OCI-LY1 (cell line): ENCODE data around the gene ADAM12.

Experiments
- H2AFZ ChIP-seq: fragments of 200-600 bp; sonication (generic), shearing (Covaris generic); 2 replicates; pipeline ENCODE4 v1.6.0; 2014; ENCODE audit warnings: antibody characterized with exemption, mild to moderate bottlenecking, low read length
- H3F3A ChIP-seq: fragments of 200-600 bp; sonication (generic), shearing (Covaris generic); 2 replicates; pipeline ENCODE4 v1.6.0; 2014; ENCODE audit warnings: mild to moderate bottlenecking, antibody characterized with exemption, low read length, moderate library complexity; ENCODE audit not compliant: insufficient read depth
- H3K27ac ChIP-seq: fragments of 200-600 bp; sonication (generic); 2 replicates; pipeline ENCODE4 v1.5.1; 2014; ENCODE audit warnings: low read length, mixed run types, mild to moderate bottlenecking, low read depth; ENCODE audit not compliant: poor library complexity, severe bottlenecking
- H3K27me3 ChIP-seq: fragments of 200-600 bp; sonication (generic); 2 replicates; pipeline ENCODE4 v1.6.0; 2014; ENCODE audit warnings: antibody characterized with exemption, mild to moderate bottlenecking, low read length, moderate library complexity; ENCODE audit not compliant: insufficient read depth
- H3K36me3 ChIP-seq: fragments of 200-600 bp; sonication (generic); 2 replicates; pipeline ENCODE4 v1.6.1; 2014; ENCODE audit warnings: mild to moderate bottlenecking, antibody characterized with exemption, low read length, moderate library complexity, mixed read lengths; ENCODE audit not compliant: insufficient read depth
- H3K4me1 ChIP-seq: fragments of 200-600 bp; sonication (generic); 2 replicates; pipeline ENCODE4 v1.5.1; 2014; ENCODE audit warnings: mild to moderate bottlenecking, low read length, moderate library complexity; ENCODE audit not compliant: insufficient read depth, severe bottlenecking
- H3K4me2 ChIP-seq: fragments of 200-600 bp; sonication (generic), shearing (Covaris generic); 2 replicates; pipeline ENCODE4 v1.6.1; 2014; ENCODE audit warnings: low read length
- H3K4me3 ChIP-seq: fragments of 200-600 bp; sonication (generic); 2 replicates; pipeline ENCODE4 v1.5.1; 2014; ENCODE audit warnings: low read length, low read depth, mild to moderate bottlenecking, mixed read lengths; ENCODE audit not compliant: poor library complexity, severe bottlenecking
- H3K79me2 ChIP-seq: fragments of 200-600 bp; shearing (Covaris generic); 2 replicates; pipeline ENCODE4 v1.6.1; 2016; ENCODE audit warnings: mixed run types, low read length, mixed read lengths; ENCODE audit not compliant: insufficient read depth
- H3K9ac ChIP-seq: fragments of 200-600 bp; sonication (generic), shearing (Covaris generic); 2 replicates; pipeline ENCODE4 v1.6.1; 2014; ENCODE audit warnings: mild to moderate bottlenecking, low read length, mixed read lengths
- H3K9me2 ChIP-seq: fragments of 200-600 bp; sonication (generic), shearing (Covaris generic); 2 replicates; pipeline ENCODE4 v1.6.1; 2014; ENCODE audit warnings: low read depth, mild to moderate bottlenecking, low read length, mixed read lengths
- H3K9me3 ChIP-seq: fragments of 200-600 bp; shearing (Covaris generic); 2 replicates; pipeline ENCODE4 v1.6.1; 2014; ENCODE audit warnings: low read length, mixed read lengths
- H4K20me1 ChIP-seq: fragments of 200-600 bp; sonication (generic), shearing (Covaris generic); 2 replicates; pipeline ENCODE4 v1.6.0; 2016; ENCODE audit warnings: mild to moderate bottlenecking, low read length; ENCODE audit not compliant: insufficient read depth
- EZH2 ChIP-seq: fragments of 200-600 bp; sonication (generic), shearing (Covaris generic); IDR thresholded peaks from 2 replicates; pipeline ENCODE4 v1.8.0; 2017; ENCODE audit warnings: borderline replicate concordance, mixed run types, mild to moderate bottlenecking, antibody characterized with exemption, low read length, moderate library complexity, mixed read lengths
- TF ChIP-seq, protein P1 (sequence below): fragments of 200-600 bp; sonication (generic), shearing (Covaris generic); IDR thresholded peaks from 2 replicates; pipeline ENCODE4 v1.5.1; 2017; ENCODE audit warnings: mild to moderate bottlenecking, antibody characterized with exemption, low read length, moderate library complexity, mixed read lengths

ADAM12 gene

DNA sequence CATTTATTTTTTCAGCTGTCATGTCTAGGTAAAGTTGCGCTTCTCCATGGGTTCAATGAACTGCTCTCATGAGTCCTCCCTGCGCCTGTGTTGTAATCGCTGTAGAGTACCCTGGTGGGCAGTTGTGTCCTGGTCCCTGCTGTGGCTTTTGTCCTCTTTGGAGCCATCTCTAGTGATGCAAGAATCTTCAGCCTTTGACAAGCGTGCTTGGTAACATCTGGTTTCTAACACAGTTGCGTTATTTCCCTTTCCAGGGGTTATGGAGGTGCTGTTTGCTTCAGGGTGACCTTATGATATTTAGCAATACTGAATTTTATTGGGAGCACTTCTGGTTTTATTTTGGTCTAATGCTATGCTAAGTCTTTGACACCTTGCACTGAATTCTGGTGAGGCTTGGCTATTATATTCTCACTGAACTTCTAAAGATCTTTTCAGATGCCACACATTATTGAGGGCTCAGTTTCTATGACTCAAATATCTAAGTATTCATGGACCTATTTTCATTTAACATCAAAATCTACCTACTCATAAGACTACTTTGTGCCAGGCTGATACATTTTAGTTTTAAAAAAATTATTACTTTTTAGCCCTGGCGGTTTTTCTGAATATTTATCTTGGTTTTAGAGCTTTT, 403.3 kb downstream of the ADAM12 start:
- Histone ChIP-seq H3K36me3 (no peaks in the 10 kb centered on the region), H3K27me3 (no peaks in the 10 kb centered on the region), H3K9me2 (no peaks in the 10 kb centered on the region), H3K27ac (no peak overlapping the region), H3K4me1 (no peaks in the 10 kb centered on the region), H3K4me3 (no peak overlapping the region), H3F3A (no peaks in the 10 kb centered on the region), H3K9me3 (no peaks in the 10 kb centered on the region), H3K4me2 (no peak overlapping the region), H4K20me1 (no peaks in the 10 kb centered on the region), H3K9ac (no peak overlapping the region), H3K79me2 (no peaks in the 10 kb centered on the region), H2AFZ (no peak overlapping the region)
- no peak for TF ChIP-seq EZH2
- TF ChIP-seq, protein P1, sequence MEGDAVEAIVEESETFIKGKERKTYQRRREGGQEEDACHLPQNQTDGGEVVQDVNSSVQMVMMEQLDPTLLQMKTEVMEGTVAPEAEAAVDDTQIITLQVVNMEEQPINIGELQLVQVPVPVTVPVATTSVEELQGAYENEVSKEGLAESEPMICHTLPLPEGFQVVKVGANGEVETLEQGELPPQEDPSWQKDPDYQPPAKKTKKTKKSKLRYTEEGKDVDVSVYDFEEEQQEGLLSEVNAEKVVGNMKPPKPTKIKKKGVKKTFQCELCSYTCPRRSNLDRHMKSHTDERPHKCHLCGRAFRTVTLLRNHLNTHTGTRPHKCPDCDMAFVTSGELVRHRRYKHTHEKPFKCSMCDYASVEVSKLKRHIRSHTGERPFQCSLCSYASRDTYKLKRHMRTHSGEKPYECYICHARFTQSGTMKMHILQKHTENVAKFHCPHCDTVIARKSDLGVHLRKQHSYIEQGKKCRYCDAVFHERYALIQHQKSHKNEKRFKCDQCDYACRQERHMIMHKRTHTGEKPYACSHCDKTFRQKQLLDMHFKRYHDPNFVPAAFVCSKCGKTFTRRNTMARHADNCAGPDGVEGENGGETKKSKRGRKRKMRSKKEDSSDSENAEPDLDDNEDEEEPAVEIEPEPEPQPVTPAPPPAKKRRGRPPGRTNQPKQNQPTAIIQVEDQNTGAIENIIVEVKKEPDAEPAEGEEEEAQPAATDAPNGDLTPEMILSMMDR, result no peak

- TF ChIP-seq EZH2, result no peak
- TF ChIP-seq, protein P1, result no peak
- H3F3A ChIP-seq, result no peaks in the 10 kb centered on the region
Observed at GRCh38 chr10:125984346-125984745, 403.9 kb downstream of the ADAM12 start.

DNA sequence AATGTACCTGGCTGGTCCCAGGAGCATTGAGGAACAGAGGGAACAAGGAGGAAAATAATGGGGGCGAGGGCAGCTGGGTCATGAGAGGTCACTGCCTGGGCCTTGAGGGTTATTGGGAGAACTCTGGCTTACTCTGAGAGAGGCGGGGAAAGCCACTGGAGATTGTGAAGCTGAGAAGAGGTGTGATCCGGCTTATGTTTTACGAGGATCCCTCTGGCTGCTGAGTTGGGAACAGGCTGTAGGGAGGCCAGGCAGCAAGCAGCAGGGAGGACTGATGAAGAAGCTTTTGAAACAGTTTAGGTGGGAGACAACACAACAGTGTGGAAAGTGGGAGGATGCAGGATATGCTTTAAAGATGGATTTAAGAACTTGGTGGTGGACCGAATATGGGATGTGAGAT, 404.6 kb downstream of the ADAM12 start:
- no peaks in the 10 kb centered on the region for H3K36me3 ChIP-seq
- TF ChIP-seq, protein P1, result no peak
- TF ChIP-seq EZH2, result no peak
- no peak overlapping the region for H2AFZ ChIP-seq
- H3F3A ChIP-seq, result no peaks in the 10 kb centered on the region
- H3K9me3 ChIP-seq, result no peaks in the 10 kb centered on the region
- no peaks in the 10 kb centered on the region for H3K27me3 ChIP-seq
- H3K9me2 ChIP-seq, result no peaks in the 10 kb centered on the region
- H3K79me2 ChIP-seq, result no peaks in the 10 kb centered on the region
- no peak overlapping the region for H3K4me3 ChIP-seq
- no peak overlapping the region for H3K4me2 ChIP-seq
- no peak overlapping the region for H3K27ac ChIP-seq
- H3K4me1 ChIP-seq, result no peaks in the 10 kb centered on the region
- no peaks in the 10 kb centered on the region for H4K20me1 ChIP-seq
- H3K9ac ChIP-seq, result no peak overlapping the region

More at GRCh38 chr10:125984346-125984745, 403.9 kb downstream of the ADAM12 start:
- H4K20me1 ChIP-seq, result no peaks in the 10 kb centered on the region
- no peaks in the 10 kb centered on the region for H3K9me3 ChIP-seq
- no peak overlapping the region for H3K9ac ChIP-seq
- H3K4me1 ChIP-seq, result no peaks in the 10 kb centered on the region
- no peaks in the 10 kb centered on the region for H3K9me2 ChIP-seq
- no peaks in the 10 kb centered on the region for H3K79me2 ChIP-seq
- no peaks in the 10 kb centered on the region for H3K27me3 ChIP-seq
- H3K4me3 ChIP-seq, result no peak overlapping the region
- H3K27ac ChIP-seq, result no peak overlapping the region
- H3K36me3 ChIP-seq, result no peaks in the 10 kb centered on the region
- H3K4me2 ChIP-seq, result no peak overlapping the region
- no peak overlapping the region for H2AFZ ChIP-seq
